B cell (primary cell): ENCODE data around the gene USP22. TPM values are rescaled to one million over a fixed set of nuclear protein-coding genes. Genes with fewer than 3 reads are reported as not detected.

ENCODE experiments used
- ATAC-seq: fragments of 200-7000 bp; cut with Tn5 transposase; one replicate; pipeline ENCODE4 v1.10.0; 2021; ENCODE audit warnings: low read depth, mild to moderate bottlenecking, moderate number of reproducible peaks, moderate library complexity
- CTCF ChIA-PET: fragments of 350-600 bp; sonication (Branson Sonifier 250); formaldehyde crosslinking; loops from one replicate; lab custom pipeline; 2021; ENCODE audit warnings: antibody characterized with exemption, inconsistent platforms; lab: Charles Lee
- POLR2A ChIA-PET: fragments of 350-600 bp; sonication (Branson Sonifier 250); formaldehyde crosslinking; loops from one replicate; lab custom pipeline; 2021; ENCODE audit warnings: antibody characterized with exemption; lab: Charles Lee
- DNase-seq: peaks from one replicate; pipeline ENCODE4 v3.0.0; 2013
- H2AFZ ChIP-seq: 2 replicates; pipeline ENCODE4 v1.6.1; 2012; ENCODE audit warnings: mild to moderate bottlenecking, low read depth, low read length; ENCODE audit not compliant: insufficient read depth, poor library complexity, severe bottlenecking
- H3K27ac ChIP-seq, 2 donors: 1 replicate in 1 of 2; 2 replicates in 1 of 2; pipeline ENCODE4 v1.5.1; 2012 to 2013; ENCODE audit warnings: low read length in 2 of 2, mild to moderate bottlenecking in 2 of 2, moderate library complexity in 1 of 2
- H3K27me3 ChIP-seq, 4 experiments: fragments of 200-600 bp in 1 of 4; sonication (generic) in 1 of 4; replicated peaks in 1 of 4; 1 replicate in 2 of 4; 2 replicates in 2 of 4; pipeline versions ENCODE4 v1.6.1 to v1.7.0; 2013 to 2016; ENCODE audit warnings: low read length in 3 of 4, mild to moderate bottlenecking in 2 of 4, mixed read lengths in 1 of 4, moderate library complexity in 1 of 4; ENCODE audit not compliant: insufficient read depth in 4 of 4, control insufficient read depth in 3 of 4; ENCODE audit errors: control extremely low read depth in 1 of 4
- H3K36me3 ChIP-seq, 2 experiments: replicated peaks in 1 of 2; 1 replicate in 1 of 2; 2 replicates in 1 of 2; pipeline versions ENCODE4 v1.6.1 to v1.7.1; 2013; ENCODE audit warnings: low read length in 1 of 2; ENCODE audit not compliant: insufficient read depth in 2 of 2, control insufficient read depth in 1 of 2; ENCODE audit errors: control extremely low read depth in 1 of 2, extremely low read depth in 1 of 2
- H3K4me1 ChIP-seq, 2 donors: fragments of 200-600 bp in 1 of 2; sonication (generic) in 1 of 2; 1 replicate in 1 of 2; 2 replicates in 1 of 2; pipeline versions ENCODE4 v1.5.1 to v1.6.1; 2013 to 2017; ENCODE audit warnings: low read length in 2 of 2; ENCODE audit not compliant: control insufficient read depth in 2 of 2, insufficient read depth in 2 of 2
- H3K4me2 ChIP-seq: replicated peaks from 2 replicates; pipeline ENCODE3; 2012; ENCODE audit warnings: mild to moderate bottlenecking, low read depth, low read length; ENCODE audit not compliant: poor library complexity, severe bottlenecking
- H3K4me3 ChIP-seq, 5 experiments: fragments of 200-600 bp in 1 of 5; sonication (generic) in 1 of 5; 1 replicate in 3 of 5; 2 replicates in 2 of 5; pipeline versions ENCODE4 v1.5.1 to v1.7.0; 2011 to 2016; ENCODE audit warnings: low read length in 4 of 5, mild to moderate bottlenecking in 4 of 5, low read depth in 2 of 5, control low read depth in 1 of 5, moderate library complexity in 1 of 5; ENCODE audit not compliant: insufficient read depth in 1 of 5; ENCODE audit errors: control extremely low read depth in 1 of 5, extremely low read depth in 1 of 5
- H3K79me2 ChIP-seq: fragments of 200-600 bp; sonication (generic); one replicate; pipeline ENCODE4 v1.6.0; 2016; ENCODE audit warnings: low read length; ENCODE audit not compliant: control insufficient read depth, insufficient read depth
- H3K9ac ChIP-seq: fragments of 200-600 bp; sonication (generic); 2 replicates; pipeline ENCODE4 v1.6.1; 2017; ENCODE audit warnings: mild to moderate bottlenecking, low read length, moderate library complexity
- H3K9me3 ChIP-seq, 3 donors: one replicate each; pipeline versions ENCODE4 v1.6.1 to v1.7.1; 2013; ENCODE audit warnings: low read length in 2 of 3; ENCODE audit not compliant: control insufficient read depth in 2 of 3, insufficient read depth in 1 of 3; ENCODE audit errors: control extremely low read depth in 1 of 3
- H4K20me1 ChIP-seq: 2 replicates; pipeline ENCODE4 v1.6.0; 2012; ENCODE audit warnings: mild to moderate bottlenecking, low read length; ENCODE audit not compliant: insufficient read depth, control insufficient read depth, poor library complexity, severe bottlenecking
- H3K27ac Mint-ChIP-seq: one replicate; pipeline ENCODE4 v1.8.0; 2021; ENCODE audit warnings: mixed read lengths
- H3K27me3 Mint-ChIP-seq: one replicate; pipeline ENCODE4 v1.8.0; 2021; ENCODE audit warnings: mixed read lengths
- H3K4me1 Mint-ChIP-seq: one replicate; pipeline ENCODE4 v1.8.0; 2021; ENCODE audit warnings: mixed read lengths
- H3K4me3 Mint-ChIP-seq: one replicate; pipeline ENCODE4 v1.8.0; 2021; ENCODE audit warnings: mixed read lengths
- H3K9me3 Mint-ChIP-seq: one replicate; pipeline ENCODE4 v1.8.0; 2022; ENCODE audit warnings: mixed read lengths; ENCODE audit not compliant: insufficient read depth
- CTCF ChIP-seq: fragments of 200-600 bp; IDR thresholded peaks from one replicate; pipeline ENCODE4 v1.8.0; 2022; ENCODE audit warnings: antibody characterized with exemption, mild to moderate bottlenecking
- EZH2 ChIP-seq: IDR thresholded peaks from 2 replicates; pipeline ENCODE4 v1.6.1; 2012; ENCODE audit warnings: borderline replicate concordance, low read depth, mild to moderate bottlenecking, moderate library complexity, low read length; ENCODE audit not compliant: insufficient read depth, poor library complexity, severe bottlenecking
- WGBS: methylation state at CpG from one replicate; pipeline ENCODE4 v1.1.5; 2013; ENCODE audit warnings: missing lambda C conversion rate; ENCODE audit not compliant: insufficient coverage; 5-methylcytosine and 5-hydroxymethylcytosine counted together
- intact Hi-C: fragments of 100-400 bp; cut with micrococcal nuclease; formaldehyde crosslinking; loops from one replicate; pipeline ENCODE4 v1.10.0; 2022
- polyA plus RNA-seq: library from polyadenylated mRNA; depleted of rRNA; stranded (reverse); fragments of >200 nt; gene quantifications from 2 replicates; pipeline ENCODE4 v1.2.3, GENCODE V29; 2012
- total RNA-seq, 2 donors: library from RNA; stranded (reverse); fragments of 120-200 nt in 1 of 2; gene quantifications; 1 replicate in 1 of 2; 2 replicates in 1 of 2; pipeline versions ENCODE4 v1.2.3 to v1.2.4, GENCODE V29; 2013 to 2022

Gene USP22
- total and polyA plus RNA-seq, 2 donors (not counting 1 experiment from before 2014, with no cell fraction given), result 74.3 to 167 TPM

- no peaks in the 10 kb centered on the region for H3K4me1 Mint-ChIP-seq
Measured at GRCh38 chr17:21078016-21078780, 35.4 kb upstream of the USP22 start.

More at GRCh38 chr17:21078016-21078780, 35.4 kb upstream of the USP22 start:
- H4K20me1 ChIP-seq, result no peaks in the 10 kb centered on the region
- CTCF ChIA-PET, result interaction anchor here (1.9 kb wide), 1 partner anchor 35 kb away, joined by 5 read pairs; the partner anchor contains the start of gene USP22
- H3K9me3 Mint-ChIP-seq, result no peaks in the 10 kb centered on the region
- no peak overlapping the region for H3K4me3 ChIP-seq
- H3K27ac Mint-ChIP-seq, result no peak overlapping the region
- H3K9ac ChIP-seq, result no peak overlapping the region
- peaks cover 6% of the 10 kb centered on the region for H3K27me3 Mint-ChIP-seq
- no peak for TF ChIP-seq EZH2
- no peak for TF ChIP-seq CTCF
- no peak overlapping the region for H3K27ac ChIP-seq
- POLR2A ChIA-PET, result no interaction called here
- no peaks in the 10 kb centered on the region for H3K36me3 ChIP-seq
- 54% methylated on average over 11 of the region's 11 CpGs for WGBS
- H2AFZ ChIP-seq, result no peak overlapping the region
- no peaks in the 10 kb centered on the region for H3K4me1 ChIP-seq
- peaks cover 0 to 3% (median 0%) of the 10 kb centered on the region in 3 donors for H3K9me3 ChIP-seq
- H3K27me3 ChIP-seq, result no peaks in the 10 kb centered on the region
- ATAC-seq (no peak), DNase-seq (no peak)
- no peak overlapping the region for H3K4me2 ChIP-seq
- intact Hi-C loops, result no loop called here
- H3K4me3 Mint-ChIP-seq, result no peak overlapping the region
- H3K79me2 ChIP-seq, result no peaks in the 10 kb centered on the region
